ENCODE measurements around the gene TPPP.
A peak's percentile ranks its signal among the peaks of the same experiment; 100 is the strongest.

TPPP gene

DNA sequence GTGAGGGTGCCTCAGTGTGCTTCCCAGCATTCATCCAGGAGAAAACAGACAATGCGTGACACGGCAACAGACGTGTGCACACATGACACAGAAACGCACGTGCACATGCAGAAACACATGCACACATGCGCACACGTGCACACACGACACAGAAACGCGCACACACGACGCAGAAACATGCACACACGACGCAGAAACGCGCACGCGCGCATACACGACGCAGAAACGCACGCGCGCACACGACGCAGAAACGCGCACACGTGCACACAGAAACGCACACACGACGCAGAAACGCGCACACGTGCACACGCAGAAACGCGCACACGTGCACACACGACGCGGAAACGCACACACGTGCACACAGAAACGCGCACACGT, 16.5 kb downstream of the TPPP start:
- DNase-seq: no peak

DNA sequence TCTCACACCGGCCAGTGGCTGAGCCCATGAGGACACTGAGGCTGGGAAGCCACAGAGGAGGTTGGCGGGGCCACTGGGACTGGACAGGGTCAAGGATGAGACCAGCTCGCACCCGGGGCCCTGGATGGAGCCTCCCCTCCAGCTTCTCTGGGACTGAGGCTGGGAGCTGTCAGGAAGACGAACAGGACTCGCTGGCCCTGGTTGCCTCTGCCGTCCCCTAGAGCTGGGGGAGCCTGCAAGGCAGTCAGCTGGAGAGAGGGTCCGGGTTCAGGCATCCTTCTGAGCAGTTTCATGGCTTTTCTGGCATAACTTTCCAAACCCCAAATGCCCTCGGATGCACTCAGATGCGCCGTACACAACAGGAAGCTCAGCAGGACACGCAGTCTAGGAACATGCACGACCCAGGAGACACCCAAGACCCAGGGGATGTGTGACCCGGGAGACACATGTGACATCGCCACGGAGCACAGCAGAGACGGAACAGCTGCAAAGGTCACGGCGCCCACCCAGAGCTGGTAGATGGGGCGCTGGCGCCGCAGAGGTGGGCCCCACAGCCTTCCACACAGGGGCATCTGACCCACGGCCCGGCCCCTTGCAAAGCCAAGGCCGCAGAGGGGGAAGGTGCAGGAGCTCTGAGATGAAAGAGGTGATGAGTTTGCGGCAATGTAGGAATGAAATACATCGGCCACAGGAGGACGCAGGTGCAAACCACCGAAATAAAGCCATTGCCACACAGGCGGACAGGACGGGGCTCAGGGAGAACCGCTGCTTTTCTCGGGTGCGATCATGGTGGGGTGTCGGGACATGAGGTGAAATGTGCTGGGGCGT, 17.1 kb downstream of the TPPP start:
- DNase-seq: no peak

GRCh38 chr5:675111-675870, 17.9 kb downstream of the TPPP start:
- DNase-seq: no peak

- DNase-seq: no peak
These were observed 18.5 kb downstream of the TPPP start for GRCh38 chr5:674630-675011.

GRCh38 chr5:673831-674629, 19.1 kb downstream of the TPPP start:
- no peak for DNase-seq

DNA sequence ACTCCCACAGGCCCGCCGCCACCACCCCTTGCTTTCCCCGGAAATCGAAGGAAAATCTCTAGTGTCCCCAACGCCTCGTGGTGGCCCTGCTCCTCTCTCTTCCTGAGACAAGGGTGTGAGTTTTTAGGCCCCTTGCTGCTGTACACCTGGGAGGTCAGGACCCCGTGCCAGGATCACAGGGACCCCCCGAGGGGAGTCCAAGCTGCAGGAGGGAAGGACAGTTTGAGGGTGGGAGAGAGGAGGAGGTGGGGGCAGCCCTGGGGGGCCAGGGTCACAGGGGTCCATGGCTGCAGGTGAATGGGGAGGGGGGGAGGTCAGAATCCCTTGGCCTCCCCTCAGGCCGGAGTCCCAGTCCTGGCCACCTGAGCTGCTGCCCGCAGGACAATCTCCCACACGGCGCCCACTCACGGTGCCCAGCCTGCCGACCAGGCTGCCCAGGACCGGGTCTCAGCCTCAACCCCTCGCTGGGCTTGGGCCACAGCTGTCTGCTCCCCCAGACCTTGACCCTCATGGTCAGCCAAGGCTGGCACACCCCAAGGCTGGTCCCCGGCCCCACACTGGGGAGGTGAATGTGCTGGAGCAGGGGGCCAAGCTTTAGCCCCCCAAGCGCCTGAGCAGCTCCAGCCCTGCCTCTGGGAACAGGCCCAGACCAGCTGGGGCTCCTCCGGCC, 19.9 kb downstream of the TPPP start:
- DNase-seq: no peak

- peak; percentile 92 for DNase-seq
These were observed 20.6 kb downstream of the TPPP start for GRCh38 chr5:672329-673160.

GRCh38 chr5:671459-672328, 21.5 kb downstream of the TPPP start:
- DNase-seq: peak; percentile 59

GRCh38 chr5:670396-671270, 22.5 kb downstream of the TPPP start:
- DNase-seq: no peak

DNA sequence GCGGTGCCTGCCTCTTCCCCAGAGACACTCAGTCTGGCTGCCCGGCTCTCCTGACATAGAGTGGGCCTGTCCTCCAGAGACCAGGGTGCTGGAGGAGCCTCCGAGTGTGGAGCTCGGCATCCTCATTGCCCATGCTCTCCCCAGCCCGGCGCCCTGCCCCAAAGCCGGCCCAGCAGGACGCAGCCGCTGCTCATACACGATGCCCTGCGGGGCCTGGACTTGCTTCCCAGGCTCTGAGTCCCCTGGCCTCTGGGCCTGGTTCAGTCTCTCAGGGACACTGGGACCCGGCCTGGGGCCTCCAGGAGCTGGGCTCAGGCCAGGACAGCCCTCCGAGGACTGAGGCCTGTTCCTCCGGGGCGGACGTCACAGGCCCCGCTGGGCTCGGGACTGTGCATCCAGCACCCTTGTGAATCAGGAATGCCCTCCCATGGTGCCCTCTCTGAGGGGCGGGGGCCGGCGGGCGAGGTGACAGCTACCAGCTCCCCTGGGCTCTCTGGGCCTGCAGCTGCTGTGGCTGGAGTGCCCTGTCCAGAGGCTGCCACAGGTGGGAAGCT, 23.2 kb downstream of the TPPP start:
- DNase-seq: no peak

DNA sequence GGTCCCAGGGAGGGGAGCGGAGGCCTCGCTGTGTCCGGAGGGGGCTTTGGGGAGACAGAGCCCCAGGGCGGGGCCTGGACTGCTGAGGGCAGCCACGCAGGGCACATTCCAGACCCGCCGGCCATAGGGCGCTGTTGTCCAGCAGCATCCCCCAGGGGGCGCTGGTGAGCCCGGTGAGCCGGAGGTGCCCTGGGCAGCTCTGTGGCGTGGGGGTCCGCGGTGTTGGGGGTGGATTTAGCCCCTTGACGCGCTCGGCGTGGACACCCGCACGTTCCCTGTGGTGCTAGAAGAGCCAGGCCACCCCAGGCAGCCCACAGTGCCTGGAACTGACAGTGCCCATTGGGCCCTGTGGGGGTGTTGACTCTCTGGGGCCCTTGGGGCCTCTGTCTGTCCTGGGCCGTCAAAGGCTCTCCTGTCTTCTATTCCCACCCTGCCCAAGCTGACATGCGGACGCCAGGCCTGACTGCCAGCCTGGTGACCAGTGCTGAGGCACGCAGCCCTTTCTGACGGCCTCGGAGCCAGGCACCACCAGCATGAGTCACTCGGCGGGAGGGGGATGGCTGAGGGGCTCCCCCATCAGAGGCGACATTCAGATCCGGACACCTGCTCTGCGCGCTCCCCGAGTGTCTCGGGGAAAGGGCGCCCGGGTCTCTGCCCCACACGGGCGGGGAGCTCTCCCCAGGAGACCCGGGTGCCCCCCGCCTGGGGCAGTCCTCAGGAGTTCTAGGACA, 23.9 kb downstream of the TPPP start:
- DNase-seq: no peak

DNA sequence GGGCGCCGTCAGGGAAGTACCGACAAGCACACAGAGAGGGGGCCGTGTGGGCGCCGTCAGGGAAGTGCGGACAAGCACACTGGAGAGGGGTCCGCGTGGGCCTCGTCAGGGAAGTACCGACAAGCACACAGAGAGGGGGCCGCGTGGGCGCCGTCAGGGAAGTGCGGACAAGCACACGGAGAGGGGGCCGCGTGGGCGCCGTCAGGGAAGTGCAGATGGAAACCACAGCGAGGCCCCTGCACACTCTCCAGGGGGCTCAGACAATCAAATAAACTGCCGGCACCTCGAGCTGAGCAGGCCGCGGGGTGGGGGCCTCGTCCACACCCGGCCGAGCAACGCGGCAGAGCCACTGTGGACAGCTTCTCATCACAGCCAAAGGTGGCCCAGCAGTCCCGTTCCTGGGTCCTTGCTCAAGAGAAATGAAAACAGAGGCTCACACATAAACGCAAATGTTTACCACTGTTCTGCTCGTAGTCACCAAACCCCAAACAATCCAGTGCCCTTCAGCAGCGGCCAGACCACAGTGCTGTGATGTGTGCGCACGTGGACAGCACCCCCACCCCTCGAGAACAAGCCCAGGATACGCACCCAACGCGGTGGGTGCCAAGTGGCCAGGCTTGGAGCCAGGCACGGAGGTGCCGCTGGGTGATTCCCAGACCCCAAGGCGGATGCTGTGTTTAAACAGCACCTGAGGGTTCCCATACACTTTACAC, 24.7 kb downstream of the TPPP start:
- DNase-seq: no peak

DNA sequence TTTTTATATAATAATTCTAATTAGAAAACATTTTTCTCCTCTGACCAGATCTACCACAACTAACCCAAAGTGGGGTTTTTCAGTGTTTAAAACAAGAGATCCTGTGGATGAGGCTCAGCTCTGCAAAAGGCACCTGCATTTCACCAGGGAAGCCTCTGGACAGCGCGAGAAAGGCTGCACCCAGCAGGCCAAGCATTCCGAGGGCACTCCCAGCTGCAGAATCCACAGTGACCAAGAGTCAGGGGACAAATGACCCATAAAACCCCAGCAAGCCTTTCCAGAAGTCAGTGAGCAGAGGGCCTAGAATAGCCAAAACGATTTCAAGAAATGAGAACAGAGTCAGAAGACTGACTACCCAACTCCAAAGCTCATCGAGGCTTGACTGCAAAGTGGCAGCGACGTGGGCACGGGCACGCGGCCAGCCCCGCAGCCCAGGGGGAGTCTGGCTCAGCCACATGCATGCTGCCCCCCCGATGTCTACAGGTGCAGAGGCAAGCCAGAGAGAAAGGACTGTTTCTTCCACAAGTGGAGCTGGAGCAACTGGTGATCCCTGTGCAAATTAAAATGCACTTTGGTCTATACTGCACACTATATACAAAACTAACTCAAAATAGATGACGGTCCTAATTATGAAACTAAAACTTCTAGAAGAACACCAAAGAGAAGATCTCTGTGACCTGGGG, 26.2 kb downstream of the TPPP start:
- DNase-seq: no peak

DNA sequence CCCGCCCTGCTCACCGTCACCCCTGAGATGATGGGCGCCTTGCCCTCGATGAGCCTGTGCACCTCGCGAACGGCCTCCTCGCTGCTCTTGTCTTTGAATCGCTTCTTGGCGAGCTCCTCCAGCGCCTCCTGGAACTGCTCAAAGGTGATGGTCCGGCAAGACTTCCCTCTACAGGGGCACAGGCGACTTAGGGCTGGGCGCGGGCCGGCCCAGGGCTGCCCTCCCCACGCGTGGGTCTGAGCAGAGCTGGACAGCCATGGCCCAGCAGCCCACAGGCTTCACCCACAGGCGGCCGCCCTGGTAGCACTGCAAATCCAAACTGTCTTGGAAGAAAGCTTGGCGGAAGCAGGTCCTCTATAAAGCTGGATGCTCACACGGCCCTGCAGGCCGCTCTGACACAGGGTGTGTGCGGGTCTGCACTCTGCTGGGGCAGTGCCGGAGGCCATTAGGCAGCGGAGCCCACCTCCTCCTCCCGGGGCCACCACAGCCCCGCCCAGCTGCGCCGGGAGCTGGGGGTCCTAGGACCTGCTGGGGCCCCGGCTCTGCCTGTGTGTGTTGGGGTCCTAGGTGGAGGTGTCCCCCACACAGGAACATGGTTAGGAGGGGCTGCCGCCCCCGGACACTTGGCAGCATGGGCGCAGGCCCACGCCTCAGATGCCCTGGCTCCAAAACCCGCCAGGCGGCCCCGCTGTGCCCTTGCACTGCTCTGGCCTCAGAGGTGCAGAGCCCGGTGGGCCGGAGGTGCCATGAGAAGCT, 27.0 kb downstream of the TPPP start:
- DNase-seq: no peak

DNA sequence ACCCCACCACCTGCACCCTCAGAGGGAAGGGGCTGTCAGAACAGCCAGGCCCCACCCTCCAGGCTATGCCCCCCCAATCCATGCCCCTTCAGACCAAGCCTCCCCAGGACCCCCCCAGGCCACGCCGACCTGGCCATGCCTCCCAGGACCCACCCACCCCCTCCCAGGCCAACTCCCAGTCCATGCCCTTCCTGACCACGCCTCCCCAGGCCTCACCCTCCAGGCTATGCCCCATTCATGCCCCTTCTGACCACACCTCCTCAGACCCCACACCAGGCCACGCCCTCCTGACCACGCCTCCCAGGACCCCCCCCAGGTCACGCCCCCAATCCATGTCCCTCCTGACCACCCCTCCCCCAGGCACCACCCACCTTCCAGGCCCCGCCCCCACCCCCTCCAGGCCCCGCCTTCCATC, 27.6 kb downstream of the TPPP start:
- DNase-seq: no peak

- no peak for DNase-seq
These were observed 28.2 kb downstream of the TPPP start for GRCh38 chr5:664994-665360.
